Peyer's patch (tissue), 4 donors: Measurements from ENCODE around the gene TDRD6. TPM values are rescaled to one million over a fixed set of nuclear protein-coding genes. Genes with fewer than 3 reads are reported as not detected.

Experiments
- DNase-seq, 3 donors: peaks; one replicate each; pipeline ENCODE4 v3.0.0-alpha.2; 2017 to 2019
- H3K27ac ChIP-seq, 4 donors: fragments of 200-600 bp; sonication (generic); one replicate each; pipeline ENCODE4 v1.5.1; 2016 to 2019
- H3K27me3 ChIP-seq, 2 donors: fragments of 200-600 bp; sonication (generic); one replicate each; pipeline ENCODE4 v1.5.1; 2019
- H3K36me3 ChIP-seq, 3 donors: fragments of 200-600 bp; sonication (generic); one replicate each; pipeline ENCODE4 v1.5.1; 2016 to 2019
- H3K4me1 ChIP-seq, 4 donors: fragments of 200-600 bp; sonication (generic); one replicate each; pipeline ENCODE4 v1.5.1; 2016 to 2019
- H3K4me3 ChIP-seq, 4 donors: fragments of 200-600 bp; sonication (generic); 1 replicate in 3 of 4; 2 replicates in 1 of 4; pipeline ENCODE4 v1.5.1; 2016 to 2019; ENCODE audit warnings: mild to moderate bottlenecking in 1 of 4
- H3K9me3 ChIP-seq, 4 donors: fragments of 200-600 bp; sonication (generic); one replicate each; pipeline ENCODE4 v1.5.1; 2016 to 2019; ENCODE audit warnings: mild to moderate bottlenecking in 1 of 4
- CTCF ChIP-seq, 6 experiments: fragments of 450-650 bp in 4 of 6; fragments of 200-600 bp in 2 of 6; sonication (generic) in 1 of 6; IDR thresholded peaks; one replicate each; pipeline ENCODE4 v1.5.1; 2017 to 2019; ENCODE audit warnings: antibody characterized with exemption in 6 of 6, mild to moderate bottlenecking in 3 of 6, moderate library complexity in 1 of 6
- POLR2A ChIP-seq, 2 donors: fragments of 450-650 bp; IDR thresholded peaks; one replicate each; pipeline ENCODE4 v1.5.1; 2017; ENCODE audit warnings: antibody characterized with exemption in 2 of 2, mild to moderate bottlenecking in 2 of 2, moderate library complexity in 2 of 2
- total RNA-seq, 4 donors: library from RNA; depleted of rRNA; stranded (reverse); fragments of >200 nt; gene quantifications; one replicate each; pipeline ENCODE4 v1.1.0, GENCODE V29; 2016

The TDRD6 gene
- total RNA-seq, 4 donors from 2014 or later: 0.18 to 0.83 (median 0.48) TPM

GRCh38 chr6:46688966-46689335 is 1.3 kb downstream of the TDRD6 start:
- TF ChIP-seq CTCF (IDR thresholded peaks at IDR 0.05) (no peak), POLR2A (IDR thresholded peaks at IDR 0.05) (no peak)
- no peaks in the 10 kb centered on the region for H3K27me3 ChIP-seq
- no peak for DNase-seq
- no peak overlapping the region for H3K4me3 ChIP-seq
- peaks cover 0 to 4% (median 0%) of the 10 kb centered on the region in 4 donors for H3K4me1 ChIP-seq
- no peak overlapping the region for H3K27ac ChIP-seq
- H3K36me3 ChIP-seq: no peaks in the 10 kb centered on the region
- H3K9me3 ChIP-seq: no peaks in the 10 kb centered on the region

GRCh38 chr6:46689657-46690056 is 2.0 kb downstream of the TDRD6 start:
- TF ChIP-seq POLR2A (IDR thresholded peaks at IDR 0.05): no peak
- TF ChIP-seq CTCF (IDR thresholded peaks at IDR 0.05): no peak
- H3K36me3 ChIP-seq: no peaks in the 10 kb centered on the region
- H3K9me3 ChIP-seq: no peaks in the 10 kb centered on the region
- no peaks in the 10 kb centered on the region for H3K27me3 ChIP-seq
- no peak overlapping the region for H3K27ac ChIP-seq
- no peak overlapping the region for H3K4me3 ChIP-seq
- peaks cover 0 to 4% (median 0%) of the 10 kb centered on the region in 4 donors for H3K4me1 ChIP-seq
- no peak for DNase-seq

- no peak for TF ChIP-seq POLR2A (IDR thresholded peaks at IDR 0.05)
- TF ChIP-seq CTCF (IDR thresholded peaks at IDR 0.05): no peak
- no peaks in the 10 kb centered on the region for H3K36me3 ChIP-seq
- no peaks in the 10 kb centered on the region for H3K9me3 ChIP-seq
- DNase-seq: no peak
- H3K27ac ChIP-seq: no peak overlapping the region
- peaks cover 0 to 4% (median 0%) of the 10 kb centered on the region in 4 donors for H3K4me1 ChIP-seq
- H3K27me3 ChIP-seq: no peaks in the 10 kb centered on the region
- no peak overlapping the region for H3K4me3 ChIP-seq
Observed at GRCh38 chr6:46690141-46690755, 2.6 kb downstream of the TDRD6 start.

- Histone ChIP-seq H3K36me3 (no peaks in the 10 kb centered on the region), H3K9me3 (no peaks in the 10 kb centered on the region), H3K4me1 (peaks cover 0 to 4% (median 0%) of the 10 kb centered on the region in 4 donors), H3K4me3 (no peak overlapping the region), H3K27me3 (no peaks in the 10 kb centered on the region), H3K27ac (no peak overlapping the region)
- DNase-seq: no peak
- TF ChIP-seq CTCF (IDR thresholded peaks at IDR 0.05) (no peak), POLR2A (IDR thresholded peaks at IDR 0.05) (no peak)
Observed at GRCh38 chr6:46690911-46691451, 3.3 kb downstream of the TDRD6 start.

GRCh38 chr6:46699970-46700369 is 12.3 kb downstream of the TDRD6 start:
- H3K36me3 ChIP-seq: no peaks in the 10 kb centered on the region
- no peaks in the 10 kb centered on the region for H3K9me3 ChIP-seq
- no peaks in the 10 kb centered on the region for H3K4me1 ChIP-seq
- no peak for TF ChIP-seq POLR2A (IDR thresholded peaks at IDR 0.05)
- no peak for TF ChIP-seq CTCF (IDR thresholded peaks at IDR 0.05)
- no peak for DNase-seq
- H3K4me3 ChIP-seq: no peak overlapping the region
- no peak overlapping the region for H3K27ac ChIP-seq
- H3K27me3 ChIP-seq: no peaks in the 10 kb centered on the region
